ENCODE results near the gene TWNK.
A peak's percentile ranks its signal among the peaks of the same experiment; 100 is the strongest.

Gene TWNK

DNA sequence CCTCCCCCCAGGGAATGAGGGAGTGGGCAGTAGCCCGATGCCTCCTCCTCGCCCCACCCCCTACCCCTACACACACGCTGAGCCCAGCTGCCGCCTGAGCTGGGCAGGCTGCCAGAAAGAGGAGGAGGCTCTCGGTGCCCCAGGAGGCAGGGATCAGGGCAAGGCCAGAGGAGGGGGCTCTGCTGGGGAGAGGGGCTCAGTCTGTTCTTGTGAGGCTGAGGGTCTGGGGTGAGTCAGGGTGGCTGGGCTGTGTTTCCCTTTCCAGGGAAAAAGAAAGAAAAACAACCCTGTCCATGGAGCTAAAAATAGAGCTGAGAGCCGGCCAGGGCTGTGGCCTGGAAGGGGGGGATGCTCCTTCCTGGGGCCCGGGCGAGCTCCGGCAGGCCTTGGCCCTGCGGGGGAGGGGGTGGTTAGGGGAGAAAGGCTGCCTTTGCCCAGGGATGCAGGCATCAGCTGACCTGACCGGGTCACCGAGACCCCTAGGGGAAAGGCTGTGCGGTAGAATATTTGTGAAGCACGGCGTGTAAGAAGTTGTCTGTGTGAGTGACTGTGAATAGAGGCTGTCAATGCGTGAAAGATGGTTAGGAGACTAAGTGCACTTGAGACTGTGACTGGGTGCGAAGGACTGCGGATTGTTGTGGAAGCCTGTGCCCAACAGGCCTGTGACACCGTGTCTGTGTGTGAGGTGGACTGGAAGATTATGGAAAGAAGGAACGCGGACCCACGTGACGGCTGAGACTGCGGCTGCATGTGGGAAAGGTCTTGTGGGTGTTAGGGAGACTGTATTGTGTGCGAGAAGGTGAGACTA is 11.0 kb downstream of the TWNK start:
- peak; percentile 77 for DNase-seq

GRCh38 chr10:100998991-100999741 is 11.8 kb downstream of the TWNK start:
- DNase-seq = no peak

- DNase-seq = no peak
These were observed 12.4 kb downstream of the TWNK start, which contains the start of gene LZTS2 for GRCh38 chr10:100999742-101000126. Gene LZTS2 (plus strand): TSS chr10:100999808. CDS start chr10:101002539, 2,731 bp downstream.

DNA sequence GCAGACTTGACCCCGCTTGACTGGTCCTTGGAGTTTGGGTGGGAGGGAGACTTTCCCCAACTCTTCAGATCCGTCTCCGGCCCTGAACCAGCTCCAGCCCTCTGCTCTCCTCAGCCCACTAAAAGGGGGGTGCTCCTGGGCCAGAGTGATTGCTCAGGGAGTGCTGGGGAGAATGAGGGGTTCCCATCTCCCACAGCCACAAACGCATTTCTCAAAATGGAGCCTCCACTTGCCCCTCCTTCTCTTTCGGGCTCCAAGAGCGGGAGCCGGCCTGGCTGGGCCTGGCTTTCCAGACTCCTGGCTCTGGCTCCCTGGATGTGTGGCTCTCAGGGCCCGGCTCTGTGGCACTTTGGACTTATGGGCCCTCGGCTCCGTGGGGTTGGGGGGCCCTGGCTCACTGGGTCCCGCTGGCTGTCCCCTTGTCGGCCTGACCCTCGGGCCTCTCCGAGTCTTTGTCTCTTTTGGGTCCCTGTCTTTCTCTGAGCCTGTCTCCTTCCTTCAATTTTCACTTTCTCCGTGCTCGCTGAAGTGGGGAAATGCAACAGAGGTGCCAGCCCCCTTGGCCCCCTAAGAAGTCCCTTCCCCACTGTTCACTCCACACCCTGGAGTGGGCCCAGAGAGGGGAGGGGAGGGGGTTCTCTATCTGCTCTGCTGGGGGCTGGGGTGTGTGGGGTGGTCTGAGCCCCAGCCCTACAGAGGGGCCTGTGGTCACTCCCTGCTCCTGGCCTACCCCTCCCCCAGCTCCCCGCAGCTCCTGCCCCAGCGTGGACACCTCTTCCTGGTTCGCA is 13.0 kb downstream of the TWNK start:
- DNase-seq = no peak

GRCh38 chr10:101000915-101001658 is 13.7 kb downstream of the TWNK start:
- no peak for DNase-seq

DNA sequence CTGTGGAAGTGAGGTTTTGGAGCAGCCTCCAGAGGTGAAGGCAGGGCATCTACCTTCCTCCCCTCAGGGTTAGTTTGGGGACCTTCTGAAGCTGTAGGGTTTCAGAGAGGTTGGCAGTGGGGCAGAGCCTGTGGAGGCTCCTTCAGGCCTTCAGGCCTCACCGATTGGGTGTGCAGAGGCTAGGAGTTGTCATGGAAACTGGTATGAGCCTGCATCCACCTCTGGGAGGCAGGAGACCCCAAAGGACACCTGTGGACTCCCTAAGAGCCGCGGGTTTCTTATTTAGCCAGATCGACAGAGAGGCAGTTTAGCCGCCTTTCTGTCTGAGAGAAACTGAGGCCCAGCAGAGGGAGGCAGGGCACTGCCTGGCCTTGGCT is 14.3 kb downstream of the TWNK start:
- no peak for DNase-seq

DNA sequence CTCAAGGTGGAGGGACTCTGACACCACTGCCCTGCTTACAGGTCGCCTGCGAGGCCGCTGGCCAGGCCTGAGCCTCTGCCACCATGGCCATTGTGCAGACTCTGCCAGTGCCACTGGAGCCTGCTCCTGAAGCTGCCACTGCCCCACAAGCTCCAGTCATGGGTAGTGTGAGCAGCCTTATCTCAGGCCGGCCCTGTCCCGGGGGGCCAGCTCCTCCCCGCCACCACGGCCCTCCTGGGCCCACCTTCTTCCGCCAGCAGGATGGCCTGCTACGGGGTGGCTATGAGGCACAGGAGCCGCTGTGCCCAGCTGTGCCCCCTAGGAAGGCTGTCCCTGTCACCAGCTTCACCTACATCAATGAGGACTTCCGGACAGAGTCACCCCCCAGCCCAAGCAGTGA is 15.1 kb downstream of the TWNK start:
- DNase-seq = no peak

GRCh38 chr10:101003639-101004206 is 16.4 kb downstream of the TWNK start:
- DNase-seq = no peak

DNA sequence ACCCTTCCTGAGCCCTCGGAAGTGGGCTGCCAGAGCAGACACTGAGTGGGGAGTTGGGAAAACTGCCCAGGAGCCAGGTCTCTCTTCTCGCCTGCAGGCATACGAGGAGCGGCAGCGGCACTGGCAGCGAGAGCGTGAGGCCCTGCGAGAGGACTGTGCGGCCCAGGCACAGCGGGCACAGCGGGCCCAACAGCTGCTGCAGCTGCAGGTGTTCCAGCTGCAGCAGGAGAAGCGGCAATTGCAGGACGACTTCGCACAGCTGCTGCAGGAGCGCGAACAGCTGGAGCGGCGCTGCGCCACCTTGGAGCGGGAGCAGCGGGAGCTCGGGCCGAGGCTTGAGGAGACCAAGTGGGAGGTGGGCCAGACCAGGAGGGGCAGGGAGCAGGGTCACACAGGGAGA is 18.0 kb downstream of the TWNK start:
- DNase-seq = no peak

DNA sequence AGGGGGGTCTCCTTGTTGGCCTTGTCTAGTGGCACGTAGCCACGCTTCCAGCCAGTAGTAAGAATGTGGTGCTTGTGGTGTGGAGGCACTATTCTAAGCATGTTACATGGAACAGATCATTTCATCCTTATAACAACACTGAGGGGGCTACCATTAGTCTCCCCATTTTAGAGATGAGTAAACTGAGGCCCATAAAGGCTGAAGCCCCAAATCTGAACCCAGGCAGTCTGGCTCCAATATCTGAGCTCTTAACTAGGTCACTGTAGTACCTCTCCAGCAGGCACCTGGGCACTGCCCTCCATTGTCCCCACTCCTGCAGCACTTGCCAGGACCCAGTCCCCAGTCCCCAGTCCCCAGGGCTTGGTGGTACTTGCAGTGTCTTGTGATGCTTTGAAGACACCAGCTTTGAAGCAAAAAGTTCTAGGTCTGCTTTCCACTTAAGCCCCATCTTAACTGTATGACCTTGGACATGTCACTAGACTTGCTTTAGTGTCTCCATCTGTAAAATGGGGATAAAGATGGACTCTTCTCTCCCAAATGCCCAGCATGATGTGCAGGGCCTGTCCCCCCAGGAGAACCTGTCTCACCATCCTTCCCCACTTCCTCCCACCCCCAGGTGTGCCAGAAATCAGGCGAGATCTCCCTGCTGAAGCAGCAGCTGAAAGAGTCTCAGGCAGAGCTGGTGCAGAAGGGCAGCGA is 18.7 kb downstream of the TWNK start:
- DNase-seq = no peak

DNA sequence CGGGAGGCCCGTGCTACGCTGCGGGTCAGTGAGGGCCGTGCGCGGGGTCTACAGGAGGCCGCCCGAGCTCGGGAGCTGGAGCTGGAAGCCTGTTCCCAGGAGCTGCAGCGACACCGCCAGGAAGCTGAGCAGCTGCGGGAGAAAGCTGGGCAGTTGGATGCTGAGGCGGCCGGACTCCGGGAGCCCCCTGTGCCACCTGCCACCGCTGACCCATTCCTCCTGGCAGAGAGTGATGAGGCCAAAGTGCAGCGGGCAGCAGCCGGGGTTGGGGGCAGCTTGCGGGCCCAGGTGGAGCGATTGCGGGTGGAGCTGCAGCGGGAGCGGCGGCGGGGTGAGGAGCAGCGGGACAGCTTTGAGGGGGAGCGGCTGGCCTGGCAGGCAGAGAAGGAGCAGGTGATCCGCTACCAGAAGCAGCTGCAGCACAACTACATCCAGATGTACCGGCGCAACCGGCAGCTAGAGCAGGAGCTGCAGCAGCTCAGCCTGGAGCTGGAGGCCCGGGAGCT is 19.3 kb downstream of the TWNK start:
- DNase-seq = no peak

GRCh38 chr10:101007099-101007711 is 19.9 kb downstream of the TWNK start:
- DNase-seq = no peak

DNA sequence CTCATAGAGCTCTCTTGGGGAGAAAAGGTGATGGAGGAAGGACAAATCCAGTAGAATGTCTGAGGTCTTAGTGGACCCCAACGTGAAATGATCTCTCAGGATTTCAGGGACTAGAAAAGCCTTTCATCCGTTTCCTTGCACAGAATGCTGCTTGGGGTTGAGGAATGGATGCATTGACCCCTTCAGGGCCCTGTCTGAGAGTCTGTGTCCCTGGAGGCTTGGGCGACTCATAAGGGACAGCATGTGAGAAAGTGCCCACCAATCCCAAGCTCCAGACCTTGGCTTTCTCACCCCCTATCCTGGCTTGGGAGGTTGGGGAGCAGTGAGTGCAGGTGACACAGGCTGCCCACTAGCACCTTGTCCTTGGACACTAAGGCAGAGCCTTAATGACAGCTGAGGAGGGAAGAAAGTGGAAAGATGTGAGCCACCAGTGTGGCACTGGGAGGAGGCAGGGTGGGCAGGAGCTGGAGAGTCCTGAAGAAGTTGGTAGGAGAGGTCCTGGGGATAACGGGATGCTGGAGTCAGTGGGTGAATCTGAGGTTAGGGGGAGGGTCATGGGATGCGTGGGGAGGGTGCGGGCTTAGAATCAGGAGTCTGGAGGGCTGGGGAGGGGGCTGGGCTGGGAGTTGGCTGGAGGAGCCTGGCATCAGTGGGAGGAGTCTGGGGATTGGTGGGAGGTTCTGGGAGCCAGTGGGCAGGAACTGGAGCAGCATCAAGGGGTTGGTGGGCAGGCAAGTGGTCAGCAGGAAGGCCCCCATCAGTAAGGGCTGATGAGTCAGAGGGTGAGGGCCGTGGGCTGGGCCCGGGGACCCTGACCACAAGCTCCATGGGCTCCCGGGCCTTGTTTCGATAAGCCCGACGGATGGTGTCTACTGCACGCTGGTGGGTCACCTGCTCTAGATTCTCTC is 20.8 kb downstream of the TWNK start:
- no peak for DNase-seq

DNA sequence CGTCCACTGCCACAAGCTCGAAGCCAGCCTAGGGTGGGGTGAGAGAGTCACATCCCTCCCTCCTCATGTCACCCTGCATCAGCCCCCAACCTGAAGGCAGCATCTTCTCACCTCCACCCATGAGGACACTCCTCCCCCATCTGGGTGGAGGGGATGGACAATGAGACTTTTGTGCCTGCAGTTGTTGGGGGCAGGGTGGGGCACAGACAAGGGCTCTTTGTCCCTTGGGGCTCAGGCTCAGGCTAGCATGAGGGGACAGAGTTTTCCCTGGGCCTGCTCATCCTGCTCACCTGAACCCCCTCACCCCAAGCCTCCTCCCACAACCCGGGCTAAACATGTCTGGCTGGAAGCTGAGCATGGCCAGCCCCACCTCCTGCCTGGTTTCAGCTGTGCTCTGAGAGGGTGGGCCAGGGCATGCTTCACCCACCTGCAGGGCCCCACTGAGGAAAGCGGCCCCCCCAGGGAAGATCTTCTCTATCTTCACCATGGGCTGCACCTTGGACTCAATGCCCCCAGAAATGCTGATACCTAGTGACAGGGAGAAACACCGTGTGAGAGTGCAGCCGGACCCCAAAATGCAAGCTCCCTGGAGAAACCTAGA is 21.6 kb downstream of the TWNK start:
- DNase-seq = no peak

- DNase-seq = no peak
These were observed 23.0 kb downstream of the TWNK start for GRCh38 chr10:101010329-101010728.

- no peak for DNase-seq
These were observed 24.4 kb downstream of the TWNK start for GRCh38 chr10:101011517-101012423.

DNA sequence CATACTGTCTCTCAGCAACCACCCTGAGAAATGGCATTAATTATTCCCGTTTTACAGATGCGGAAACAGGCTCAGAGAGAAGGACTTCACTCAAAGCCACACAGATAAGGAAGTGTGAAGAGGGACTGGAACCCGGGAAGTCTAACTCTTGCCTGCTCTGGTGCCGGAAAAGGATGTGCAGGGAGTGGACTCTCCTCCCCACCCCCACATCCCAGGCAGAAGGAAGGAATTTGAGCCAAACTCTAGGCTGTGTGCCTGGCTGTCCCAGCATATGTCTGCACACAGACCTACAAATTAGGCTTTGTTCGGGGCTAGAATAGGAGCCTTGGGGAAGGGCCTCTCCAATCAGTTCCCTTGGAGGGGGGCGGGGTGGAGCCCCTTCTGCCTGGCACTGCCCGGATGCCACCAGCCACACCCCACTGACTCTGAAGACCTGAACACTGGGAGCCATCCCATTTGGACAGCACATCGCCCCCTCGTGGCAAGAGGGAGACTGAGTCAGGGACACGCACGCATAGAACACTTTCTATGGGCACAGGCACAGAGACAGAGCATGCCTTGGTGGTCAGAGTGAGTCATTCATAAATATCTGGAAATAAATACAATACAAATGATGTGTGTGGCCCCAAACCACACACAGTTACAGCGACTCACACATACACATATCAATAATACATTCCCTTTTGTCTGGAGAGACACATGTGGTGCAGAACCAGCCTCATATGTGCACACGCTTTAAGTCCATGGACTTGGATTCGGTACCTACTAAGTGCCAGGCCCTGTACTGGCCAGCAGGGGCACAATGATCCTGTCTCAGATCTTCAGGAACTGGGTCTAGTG is 25.4 kb downstream of the TWNK start:
- DNase-seq = peak; percentile 32

All from NCI-H1105 (cell line).